Colonic mucosa (tissue), 4 donors: ENCODE measurements around the gene ZFAND3. TPM values are rescaled to one million over a fixed set of nuclear protein-coding genes. Genes with fewer than 3 reads are reported as not detected.

Experiments
- DNase-seq: peaks from one replicate; pipeline ENCODE4 v3.0.0-alpha.2; 2020
- H3K27ac ChIP-seq: fragments of 200-600 bp; one replicate; pipeline ENCODE4 v1.8.0; 2021
- H3K27me3 ChIP-seq: fragments of 200-600 bp; one replicate; pipeline ENCODE4 v1.8.0; 2021
- H3K36me3 ChIP-seq: fragments of 200-600 bp; one replicate; pipeline ENCODE4 v1.8.0; 2021
- H3K4me1 ChIP-seq: fragments of 200-600 bp; one replicate; pipeline ENCODE4 v1.8.0; 2021; ENCODE audit warnings: mild to moderate bottlenecking
- H3K4me3 ChIP-seq: fragments of 200-600 bp; one replicate; pipeline ENCODE4 v1.8.0; 2021
- H3K9ac ChIP-seq, 2 donors: one replicate each; pipeline ENCODE4 v1.7.0; 2013; ENCODE audit warnings: control low read depth in 2 of 2, low read depth in 2 of 2, low read length in 2 of 2
- H3K9me3 ChIP-seq: fragments of 200-600 bp; one replicate; pipeline ENCODE4 v1.8.0; 2021
- CTCF ChIP-seq: fragments of 200-600 bp; IDR thresholded peaks from one replicate; pipeline ENCODE4 v1.8.0; 2022; ENCODE audit warnings: antibody characterized with exemption, mild to moderate bottlenecking
- intact Hi-C: fragments of 100-400 bp; cut with DNase I; formaldehyde crosslinking; loops from one replicate; pipeline ENCODE4 v1.14.1; 2022
- total RNA-seq, 2 donors: library from RNA; stranded (reverse); fragmentation: NEBNext Ultra II Directional in 1 of 2; extraction: Animal tissue kit (Norgen Biotek cat#: 25700) in 1 of 2; gene quantifications; one replicate each; pipeline ENCODE4 v1.2.1, GENCODE V29; 2021
- donor health status: healthy.
- donor health status: DM: no; HTN: no; CAD: no.
- donor health status: DM: no; HTN: no; CAD: no.

Gene ZFAND3
- total RNA-seq, 2 donors from 2014 or later = 42.0 to 96.8 TPM

DNA sequence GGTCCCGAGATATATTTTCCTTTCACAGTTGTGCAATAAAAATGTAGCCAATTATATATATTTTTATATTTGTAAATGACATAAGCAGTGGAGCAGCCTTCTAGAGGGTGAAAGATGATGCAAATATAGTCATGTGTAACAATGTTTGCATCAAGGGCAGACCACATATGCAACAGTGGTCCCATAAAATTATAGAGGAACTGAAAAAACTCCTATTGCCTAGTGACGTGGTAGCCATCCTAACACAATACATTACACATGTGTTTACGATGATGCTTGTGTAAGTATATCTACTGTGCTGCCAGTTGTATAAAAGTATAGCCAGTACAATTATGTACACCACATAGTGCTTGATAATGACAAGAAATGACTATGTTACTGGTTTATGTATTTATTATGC is 162.8 kb downstream of the ZFAND3 start:
- no peaks in the 10 kb centered on the region for H3K9me3 ChIP-seq
- no peak overlapping the region for H3K9ac ChIP-seq
- no peaks in the 10 kb centered on the region for H3K27me3 ChIP-seq
- no peaks in the 10 kb centered on the region for H3K4me1 ChIP-seq
- intact Hi-C loops = no loop called here
- no peak for TF ChIP-seq CTCF
- H3K4me3 ChIP-seq = no peak overlapping the region
- no peak overlapping the region for H3K27ac ChIP-seq
- DNase-seq = no peak
- H3K36me3 ChIP-seq = no peaks in the 10 kb centered on the region

DNA sequence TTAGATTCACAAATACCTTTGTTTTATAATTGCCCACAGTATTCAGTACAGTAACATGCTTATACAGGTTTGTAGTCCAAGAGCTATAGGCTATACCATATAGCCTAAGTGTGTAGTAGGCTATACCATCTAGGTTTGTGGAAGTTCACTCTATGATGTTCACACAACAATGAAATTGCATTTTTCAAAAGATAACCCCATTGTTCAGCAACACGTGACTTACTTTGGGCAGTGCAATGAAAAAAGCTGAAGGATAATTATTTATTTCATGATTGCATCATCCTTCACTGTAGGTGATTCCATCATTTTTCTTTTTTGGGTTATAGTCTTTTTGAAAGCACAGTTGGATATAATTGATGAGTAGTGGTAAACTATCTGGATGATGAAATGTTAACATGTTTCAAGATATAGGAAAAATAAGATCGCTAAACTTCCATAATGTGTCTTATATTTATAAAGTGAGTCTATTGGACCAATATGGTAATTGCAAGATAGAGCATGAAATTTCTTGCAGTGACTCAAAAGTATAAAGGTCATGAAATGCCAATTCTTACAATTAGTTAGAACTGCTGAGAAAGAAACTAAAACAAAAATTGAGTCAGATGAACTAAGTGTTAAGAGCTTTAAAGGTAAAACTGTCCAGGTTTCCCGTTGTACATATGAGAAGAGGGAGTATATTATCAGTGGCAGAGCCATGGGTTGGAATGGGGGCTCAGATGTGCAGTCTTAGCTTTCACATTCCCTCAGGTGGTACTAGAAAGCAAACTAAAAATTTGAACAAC is 164.4 kb downstream of the ZFAND3 start:
- no peak for DNase-seq
- H3K27me3 ChIP-seq = no peaks in the 10 kb centered on the region
- no peaks in the 10 kb centered on the region for H3K36me3 ChIP-seq
- intact Hi-C loops = no loop called here
- no peak for TF ChIP-seq CTCF
- no peak overlapping the region for H3K27ac ChIP-seq
- H3K9me3 ChIP-seq = no peaks in the 10 kb centered on the region
- no peaks in the 10 kb centered on the region for H3K4me1 ChIP-seq
- no peak overlapping the region for H3K4me3 ChIP-seq
- no peak overlapping the region for H3K9ac ChIP-seq

DNA sequence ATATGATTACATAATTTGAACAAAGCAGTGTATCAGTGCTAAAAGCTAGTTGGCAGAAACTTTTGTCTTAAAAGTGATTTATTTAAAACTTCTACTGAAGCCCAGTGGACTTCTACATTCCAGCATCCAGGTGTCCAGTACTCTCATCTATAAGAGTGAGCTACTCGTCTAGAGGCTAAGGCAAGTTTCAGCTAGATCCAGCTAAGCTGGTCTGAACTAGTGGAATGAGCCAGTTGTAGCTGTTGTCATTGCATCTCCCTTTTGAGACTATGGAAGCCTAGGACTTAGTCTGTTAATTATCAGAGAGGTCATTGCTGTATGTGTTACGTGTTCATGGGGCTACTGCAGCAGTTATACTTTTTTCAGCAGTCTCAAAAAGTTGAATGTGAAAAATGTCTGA is 165.1 kb downstream of the ZFAND3 start:
- Histone ChIP-seq H3K36me3 (no peaks in the 10 kb centered on the region), H3K27me3 (no peaks in the 10 kb centered on the region), H3K9ac (no peak overlapping the region), H3K9me3 (no peaks in the 10 kb centered on the region), H3K27ac (no peak overlapping the region), H3K4me3 (no peak overlapping the region), H3K4me1 (no peaks in the 10 kb centered on the region)
- DNase-seq = no peak
- TF ChIP-seq CTCF = no peak
- intact Hi-C loops = no loop called here

GRCh38 chr6:37985355-37985754 is 165.8 kb downstream of the ZFAND3 start:
- Histone ChIP-seq H3K9me3 (no peaks in the 10 kb centered on the region), H3K27me3 (no peaks in the 10 kb centered on the region), H3K4me1 (no peaks in the 10 kb centered on the region), H3K4me3 (no peak overlapping the region), H3K9ac (no peak overlapping the region), H3K27ac (no peak overlapping the region), H3K36me3 (no peaks in the 10 kb centered on the region)
- TF ChIP-seq CTCF = no peak
- intact Hi-C loops = no loop called here
- no peak for DNase-seq

GRCh38 chr6:37987018-37987417 is 167.5 kb downstream of the ZFAND3 start:
- H3K4me1 ChIP-seq = no peaks in the 10 kb centered on the region
- no peak for DNase-seq
- H3K4me3 ChIP-seq = no peak overlapping the region
- no peaks in the 10 kb centered on the region for H3K36me3 ChIP-seq
- no peak overlapping the region for H3K9ac ChIP-seq
- TF ChIP-seq CTCF = no peak
- H3K27me3 ChIP-seq = no peaks in the 10 kb centered on the region
- intact Hi-C loops = no loop called here
- H3K27ac ChIP-seq = no peak overlapping the region
- H3K9me3 ChIP-seq = no peaks in the 10 kb centered on the region
